Liver (tissue), 9 donors: Measurements from ENCODE around the gene LAMA2. TPM values are rescaled to one million over a fixed set of nuclear protein-coding genes. Genes with fewer than 3 reads are reported as not detected.

Source experiments
- DNase-seq: peaks from one replicate; pipeline ENCODE4 v3.0.0-alpha.2; 2017; ENCODE audit warnings: low spot score
- H3K27ac ChIP-seq, 2 donors: one replicate each; pipeline ENCODE4 v1.7.0; 2013; ENCODE audit warnings: inconsistent platforms in 2 of 2, low read length in 2 of 2, control low read depth in 1 of 2, low read depth in 1 of 2, mild to moderate bottlenecking in 1 of 2
- H3K27me3 ChIP-seq, 4 donors: one replicate each; pipeline versions ENCODE4 v1.6.1 to v1.7.0; 2013; ENCODE audit warnings: low read length in 3 of 4, inconsistent platforms in 1 of 4, mild to moderate bottlenecking in 1 of 4, moderate library complexity in 1 of 4; ENCODE audit not compliant: control insufficient read depth in 4 of 4, insufficient read depth in 4 of 4
- H3K36me3 ChIP-seq, 4 donors: one replicate each; pipeline versions ENCODE4 v1.6.1 to v1.7.0; 2013; ENCODE audit warnings: low read length in 3 of 4, mild to moderate bottlenecking in 3 of 4, low read depth in 1 of 4, moderate library complexity in 1 of 4; ENCODE audit not compliant: control insufficient read depth in 4 of 4, insufficient read depth in 3 of 4
- H3K4me1 ChIP-seq, 4 donors: one replicate each; pipeline versions ENCODE4 v1.6.1 to v1.7.0; 2013; ENCODE audit warnings: low read length in 3 of 4, mild to moderate bottlenecking in 3 of 4, moderate library complexity in 1 of 4; ENCODE audit not compliant: control insufficient read depth in 4 of 4, insufficient read depth in 4 of 4
- H3K4me3 ChIP-seq, 3 donors: one replicate each; pipeline versions ENCODE4 v1.6.1 to v1.7.0; 2013; ENCODE audit warnings: low read length in 3 of 3, control low read depth in 1 of 3, low read depth in 1 of 3, mild to moderate bottlenecking in 1 of 3
- H3K9ac ChIP-seq, 2 donors: one replicate each; pipeline ENCODE4 v1.7.0; 2013; ENCODE audit warnings: low read length in 2 of 2, mild to moderate bottlenecking in 2 of 2, moderate library complexity in 2 of 2, control low read depth in 1 of 2, low read depth in 1 of 2
- H3K9me3 ChIP-seq, 4 donors: one replicate each; pipeline versions ENCODE4 v1.6.1 to v1.7.0; 2013; ENCODE audit warnings: low read length in 3 of 4; ENCODE audit not compliant: control insufficient read depth in 4 of 4
- ATF3 ChIP-seq: IDR thresholded peaks from 2 replicates; pipeline ENCODE4 v1.6.1; 2016; ENCODE audit warnings: antibody characterized with exemption
- CTCF ChIP-seq: fragments of 150-350 bp; IDR thresholded peaks from 2 replicates; pipeline ENCODE4 v1.5.1; 2017; ENCODE audit warnings: improper control_type of control experiment, low read depth, low read length; ENCODE audit not compliant: missing input control
- EGR1 ChIP-seq, 2 donors: IDR thresholded peaks; 2 replicates each; pipeline ENCODE4 v1.6.1; 2016 to 2018; ENCODE audit warnings: antibody characterized with exemption in 2 of 2, low read depth in 2 of 2
- FOXA1 ChIP-seq: IDR thresholded peaks from 2 replicates; pipeline ENCODE4 v1.6.1; 2016; ENCODE audit warnings: antibody characterized with exemption
- FOXA2 ChIP-seq: IDR thresholded peaks from 2 replicates; pipeline ENCODE4 v1.6.1; 2016; ENCODE audit warnings: antibody characterized with exemption
- GABPA ChIP-seq, 2 donors: IDR thresholded peaks in 1 of 2; conservative IDR thresholded peaks in 1 of 2; 2 replicates each; pipeline ENCODE4 v1.6.1; 2016; ENCODE audit warnings: antibody characterized with exemption in 2 of 2, mild to moderate bottlenecking in 1 of 2, moderate library complexity in 1 of 2
- HNF4A ChIP-seq, 2 donors: conservative IDR thresholded peaks; 2 replicates each; pipeline ENCODE4 v1.6.1; 2016; ENCODE audit warnings: antibody characterized with exemption in 2 of 2, mild to moderate bottlenecking in 2 of 2
- HNF4G ChIP-seq: IDR thresholded peaks from 2 replicates; pipeline ENCODE4 v1.6.1; 2016; ENCODE audit warnings: antibody characterized with exemption
- JUND ChIP-seq, 2 donors: IDR thresholded peaks; 2 replicates each; pipeline ENCODE4 v1.6.1; 2016; ENCODE audit warnings: antibody characterized with exemption in 2 of 2
- MAX ChIP-seq: IDR thresholded peaks from 2 replicates; pipeline ENCODE4 v1.6.1; 2016; ENCODE audit warnings: antibody characterized with exemption
- NR2F2 ChIP-seq: IDR thresholded peaks from 2 replicates; pipeline ENCODE4 v1.6.1; 2016; ENCODE audit warnings: antibody characterized with exemption
- RAD21 ChIP-seq, 2 donors: IDR thresholded peaks; 2 replicates each; pipeline ENCODE4 v1.6.1; 2016; ENCODE audit warnings: antibody characterized with exemption in 2 of 2, mild to moderate bottlenecking in 2 of 2
- REST ChIP-seq: IDR thresholded peaks from 2 replicates; pipeline ENCODE4 v1.6.1; 2016; ENCODE audit warnings: antibody characterized with exemption, mild to moderate bottlenecking
- RXRA ChIP-seq, 2 donors: IDR thresholded peaks; 2 replicates each; pipeline ENCODE4 v1.6.1; 2017 to 2018; ENCODE audit warnings: antibody characterized with exemption in 2 of 2, mild to moderate bottlenecking in 1 of 2
- SP1 ChIP-seq: IDR thresholded peaks from 2 replicates; pipeline ENCODE4 v1.6.1; 2018; ENCODE audit warnings: antibody characterized with exemption, mild to moderate bottlenecking
- TAF1 ChIP-seq: conservative IDR thresholded peaks from 2 replicates; pipeline ENCODE4 v1.6.1; 2016; ENCODE audit warnings: antibody characterized with exemption, mild to moderate bottlenecking
- YY1 ChIP-seq: IDR thresholded peaks from 2 replicates; pipeline ENCODE4 v1.6.1; 2016; ENCODE audit warnings: antibody characterized with exemption, mild to moderate bottlenecking
- ZBTB33 ChIP-seq: IDR thresholded peaks from 2 replicates; pipeline ENCODE4 v1.6.1; 2016; ENCODE audit warnings: antibody characterized with exemption
- WGBS: extraction: QIAGEN DNeasy Blood & Tissue Kit; methylation state at CpG from one replicate; pipeline ENCODE4 v1.1.7; 2013; 5-methylcytosine and 5-hydroxymethylcytosine counted together
- polyA plus RNA-seq, 2 donors: library from polyadenylated mRNA; stranded (reverse) in 1 of 2; unstranded in 1 of 2; fragments of 200-250 nt in 1 of 2; fragments of >200 nt in 1 of 2; fragmentation: Nextera tagmentation in 1 of 2; extraction: Ambion mirVana in 1 of 2; gene quantifications; one replicate each; pipeline versions ENCODE4 v1.2.1 to v1.2.3, GENCODE V29; 2013 to 2015
- total RNA-seq, 2 donors: library from RNA; depleted of rRNA; stranded (reverse); fragments of >200 nt; gene quantifications; one replicate each; pipeline ENCODE4 v1.2.3, GENCODE V29; 2014
- donor health status: healthy.
- donor health status: healthy.
- donor health status: healthy.
- donor health status: healthy.
- donor health status: healthy.

LAMA2 gene
- total and polyA plus RNA-seq, 4 donors, result 1.3 to 17.0 (median 3.0) TPM

GRCh38 chr6:128932061-128932460, 49.1 kb downstream of the LAMA2 start:
- H3K9ac ChIP-seq, result no peak overlapping the region
- WGBS, result 46% methylated on average over 1 of the region's 1 CpG
- H3K36me3 ChIP-seq, result no peaks in the 10 kb centered on the region
- H3K27ac ChIP-seq, result no peak overlapping the region
- TF ChIP-seq NR2F2, result no peak
- no peak for TF ChIP-seq FOXA2
- TF ChIP-seq CTCF, result no peak
- no peak for TF ChIP-seq MAX
- TF ChIP-seq SP1, result no peak
- no peak for TF ChIP-seq RAD21 (IDR thresholded peaks at IDR 0.05)
- TF ChIP-seq RXRA (IDR thresholded peaks at IDR 0.05), result no peak
- TF ChIP-seq YY1, result no peak
- no peak for TF ChIP-seq HNF4A (conservative IDR thresholded peaks at IDR 0.05)
- no peak for TF ChIP-seq FOXA1
- no peak for TF ChIP-seq HNF4G
- TF ChIP-seq JUND (IDR thresholded peaks at IDR 0.05), result no peak
- TF ChIP-seq REST, result no peak
- no peak for TF ChIP-seq EGR1 (IDR thresholded peaks at IDR 0.05; ENCODE audit: low read depth in 2 of 2)
- TF ChIP-seq ATF3, result no peak
- no peak for TF ChIP-seq GABPA (IDR thresholded peaks at IDR 0.05 in 1 of 2, conservative IDR thresholded peaks at IDR 0.05 in 1 of 2)
- TF ChIP-seq ZBTB33, result no peak
- no peak for TF ChIP-seq TAF1
- DNase-seq, result no peak
- no peaks in the 10 kb centered on the region for H3K9me3 ChIP-seq
- no peaks in the 10 kb centered on the region for H3K4me1 ChIP-seq
- H3K27me3 ChIP-seq, result no peaks in the 10 kb centered on the region
- no peak overlapping the region for H3K4me3 ChIP-seq
